Activated gamma-delta T cell (primary cell): ENCODE measurements around the gene STARD5.

Experiments used
- DNase-seq: peaks from one replicate; lab custom pipeline; 2025; lab: John Stamatoyannopoulos, UW

The STARD5 gene

DNA sequence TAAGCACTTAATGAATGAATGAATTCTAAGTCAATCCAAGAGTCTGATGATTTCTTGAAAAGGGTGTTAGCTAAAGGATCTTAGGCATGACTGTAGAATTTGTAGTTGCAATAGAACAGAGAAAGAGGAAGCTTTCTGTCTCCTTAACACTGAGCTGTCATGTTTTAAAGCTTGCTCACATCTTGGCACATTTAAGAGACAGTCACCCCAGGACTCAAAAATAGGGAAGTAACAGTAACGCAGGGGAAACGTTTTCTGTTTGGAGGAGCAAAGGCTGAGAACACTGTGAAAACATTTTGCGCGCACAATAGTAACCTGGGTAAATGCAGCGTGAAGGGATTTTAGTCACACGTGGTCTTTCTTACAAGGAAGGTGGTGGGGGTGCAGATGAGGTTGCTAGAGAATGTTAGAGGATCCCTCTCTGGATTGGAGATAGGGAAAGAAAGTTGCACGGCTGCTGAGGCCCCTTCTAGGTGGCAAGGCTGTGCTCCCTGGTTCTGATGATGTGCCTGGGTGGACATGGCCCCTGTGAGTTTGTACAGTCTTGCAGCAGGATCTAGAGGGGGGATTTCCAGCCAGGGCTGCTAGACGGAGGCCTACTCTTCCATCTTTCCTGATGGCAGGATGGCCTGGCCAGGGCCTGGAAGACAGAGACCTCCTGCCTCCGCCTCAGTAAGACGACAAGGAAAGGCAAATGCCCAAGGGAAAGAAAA lies 12.0 kb downstream of the STARD5 start:
- DNase-seq = no peak

DNA sequence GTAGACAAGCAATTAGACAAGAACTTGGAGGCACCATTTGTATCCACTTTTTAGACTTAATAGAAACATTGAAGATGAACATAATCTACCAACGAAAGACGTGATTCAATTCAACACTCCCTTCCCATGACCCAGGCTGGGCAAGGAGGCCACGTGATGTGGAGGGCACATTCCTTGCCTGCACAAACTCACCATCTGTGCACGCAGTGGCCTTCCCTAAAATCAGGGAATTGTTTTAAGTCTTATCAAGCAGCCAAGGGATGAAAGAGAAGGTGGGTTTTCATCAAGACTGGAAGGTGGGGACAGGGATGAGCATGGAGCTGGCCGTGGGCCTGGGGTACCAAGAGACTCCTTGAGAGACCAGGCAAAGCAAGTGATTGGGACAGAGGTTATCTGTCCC lies 13.5 kb downstream of the STARD5 start:
- no peak for DNase-seq

DNA sequence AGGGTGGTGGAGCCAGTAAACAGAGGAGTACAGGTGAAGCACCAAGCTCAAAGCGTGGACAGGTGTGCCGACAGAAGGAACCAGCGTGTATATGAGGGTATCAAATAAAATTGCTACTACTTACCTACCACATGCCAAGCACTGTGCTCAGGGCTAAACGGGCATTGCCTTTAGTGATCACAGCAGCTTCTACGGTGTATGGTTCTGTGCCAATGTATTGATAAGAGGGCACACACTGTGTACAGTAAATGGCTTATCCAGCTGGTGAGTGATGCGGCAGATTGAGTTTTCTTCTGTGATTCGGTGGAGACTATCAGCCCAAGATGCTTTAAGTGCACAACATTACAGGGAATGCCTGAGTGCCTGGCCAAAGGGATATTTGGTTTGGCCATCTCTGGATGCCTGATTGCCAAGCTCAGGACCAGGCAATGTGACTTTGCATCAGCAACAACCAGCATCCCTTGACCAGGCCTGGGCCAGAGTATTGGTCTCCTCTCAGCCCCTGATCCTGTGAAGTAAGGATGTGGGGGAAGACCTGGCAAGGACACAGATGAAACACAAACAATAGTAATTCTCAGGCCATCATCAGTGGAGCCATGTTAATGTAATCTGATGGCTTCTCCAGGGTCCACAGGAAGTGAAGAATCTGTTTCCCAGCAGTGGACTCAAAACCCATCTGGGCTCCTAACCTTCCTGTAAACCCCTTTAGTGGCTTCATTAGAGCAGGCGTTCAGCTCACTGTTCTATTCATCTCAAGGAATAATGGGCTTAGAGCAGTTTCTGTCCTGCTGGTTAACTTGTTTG lies 14.1 kb downstream of the STARD5 start:
- DNase-seq = no peak

DNA sequence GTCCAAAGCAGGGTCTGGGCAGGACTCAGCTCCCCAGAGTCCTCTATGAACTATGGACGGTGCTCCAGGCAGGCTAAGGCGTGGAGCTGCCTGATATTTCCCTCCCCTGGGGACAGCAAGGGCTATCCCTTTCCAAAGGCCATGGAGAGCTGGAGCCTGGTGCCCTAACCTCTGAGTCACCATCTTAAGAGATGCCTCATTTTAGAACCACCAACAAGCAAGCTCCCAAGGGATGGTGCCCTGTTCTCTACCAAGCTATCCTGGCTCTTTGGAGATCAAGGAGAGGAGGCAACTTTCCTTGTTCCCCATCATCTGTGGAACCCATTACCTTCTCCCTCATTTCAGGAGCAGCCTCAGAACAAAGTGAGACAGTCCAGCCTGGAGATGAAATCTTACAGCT lies 15.7 kb downstream of the STARD5 start:
- DNase-seq = no peak

DNA sequence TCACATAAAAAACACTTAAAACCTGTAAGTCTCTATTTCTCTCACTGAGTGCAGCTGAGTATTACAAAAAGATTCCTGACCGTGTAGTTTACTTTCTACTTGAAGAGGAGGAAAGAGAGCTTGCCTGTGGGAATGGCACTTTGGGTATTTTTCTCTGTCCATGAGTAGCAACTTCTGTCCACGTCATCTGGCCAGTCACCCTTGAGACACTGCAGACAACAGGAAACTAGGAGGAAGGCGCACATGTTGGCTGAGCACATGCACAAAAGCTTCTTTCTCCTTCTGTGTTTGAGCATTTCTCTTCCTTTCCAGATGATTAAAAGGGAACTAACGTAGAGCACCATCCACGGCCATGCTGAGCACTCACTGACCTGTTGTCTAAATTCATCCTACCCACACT lies 19.7 kb downstream of the STARD5 start:
- DNase-seq = no peak

DNA sequence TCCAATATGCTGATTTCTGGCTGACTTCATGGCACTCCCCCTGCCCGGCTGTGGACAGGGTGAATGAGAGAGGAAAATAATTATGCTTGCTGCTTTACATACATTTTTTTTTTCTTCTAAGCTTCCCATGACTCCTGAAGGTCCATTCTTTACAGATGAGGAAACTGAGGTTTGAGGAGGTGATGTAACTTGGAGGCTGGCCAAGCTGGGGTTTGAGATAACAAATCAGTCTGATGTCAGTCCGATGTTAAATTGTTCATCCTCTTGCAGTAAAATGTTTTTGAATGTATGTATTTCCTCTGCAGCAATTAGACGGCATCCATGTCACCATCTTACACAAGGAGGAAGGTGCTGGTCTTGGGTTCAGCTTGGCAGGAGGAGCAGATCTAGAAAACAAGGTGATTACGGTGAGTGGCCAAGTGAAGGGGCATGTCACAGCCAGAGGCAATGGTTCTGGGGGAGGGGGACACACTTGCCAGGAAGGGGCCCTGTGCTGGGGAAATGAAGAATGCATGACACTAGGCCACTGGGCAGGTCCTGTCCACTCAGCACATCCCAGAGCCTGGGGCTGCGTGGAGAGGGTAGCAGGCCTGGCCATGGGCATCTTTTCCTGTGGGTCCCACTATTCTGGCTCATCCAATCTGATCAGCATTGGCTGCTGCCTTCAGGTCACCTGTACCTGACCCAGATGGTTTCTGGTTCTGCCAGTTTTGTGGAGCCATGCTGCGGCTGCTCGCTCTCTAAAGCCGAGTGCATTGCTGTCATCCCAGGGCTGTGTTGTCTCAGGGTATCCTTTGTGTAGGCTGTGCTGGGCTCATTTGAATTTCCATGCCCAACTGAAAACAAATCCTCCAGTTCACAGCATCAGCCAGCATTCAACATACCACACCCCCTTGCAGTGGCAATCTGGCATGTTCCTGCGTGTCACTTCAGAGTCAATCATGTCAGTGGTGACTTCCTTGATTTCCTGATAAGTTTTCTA lies 20.4 kb downstream of the STARD5 start:
- no peak for DNase-seq

DNA sequence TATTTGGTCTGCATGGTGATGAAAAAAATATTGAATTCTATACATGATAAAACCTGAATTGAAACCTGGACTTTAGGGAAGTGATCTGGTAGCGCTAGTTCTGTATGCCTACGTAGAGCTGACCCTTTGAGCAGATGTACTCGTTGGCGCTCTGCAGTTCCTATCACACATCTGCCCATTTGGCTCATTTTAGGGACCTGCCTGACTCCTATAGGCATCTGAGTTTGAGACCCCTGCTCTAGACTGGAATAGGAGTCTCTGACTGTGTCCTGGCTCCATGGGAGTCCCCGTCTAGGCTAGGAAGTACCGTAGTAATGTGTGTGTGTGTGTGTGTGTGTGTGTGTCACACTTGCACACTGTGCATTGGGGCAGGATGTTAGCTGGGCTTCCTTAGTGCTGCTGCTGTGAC lies 21.2 kb downstream of the STARD5 start:
- no peak for DNase-seq

DNA sequence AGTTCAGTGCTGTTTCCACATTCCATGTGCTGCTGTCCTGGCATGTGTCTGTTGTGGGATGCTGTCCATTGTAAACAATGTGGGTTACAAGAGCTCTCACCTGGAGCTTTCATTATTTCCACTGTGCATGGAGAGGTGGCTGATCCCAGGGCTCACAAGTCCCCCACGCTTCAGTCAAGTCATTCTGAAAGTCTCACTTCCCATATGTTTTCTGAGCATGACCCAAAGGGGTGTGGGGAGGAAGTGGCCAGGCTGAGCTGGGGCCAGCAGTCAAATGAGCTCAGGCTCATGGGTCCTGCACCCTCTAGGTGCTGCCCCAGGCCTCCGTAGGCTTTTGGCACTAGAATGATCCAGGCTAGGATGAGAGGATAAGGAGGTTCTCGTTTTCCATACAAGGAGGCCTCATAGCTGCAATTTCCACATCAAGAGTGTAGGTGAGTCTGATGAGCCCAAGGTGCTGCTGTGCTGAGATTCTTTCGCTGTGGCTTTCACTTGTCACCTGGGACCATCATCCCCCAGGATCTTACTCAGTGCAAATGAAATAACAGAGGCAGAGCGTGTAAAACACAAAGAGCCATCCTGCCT lies 22.0 kb downstream of the STARD5 start:
- no peak for DNase-seq

DNA sequence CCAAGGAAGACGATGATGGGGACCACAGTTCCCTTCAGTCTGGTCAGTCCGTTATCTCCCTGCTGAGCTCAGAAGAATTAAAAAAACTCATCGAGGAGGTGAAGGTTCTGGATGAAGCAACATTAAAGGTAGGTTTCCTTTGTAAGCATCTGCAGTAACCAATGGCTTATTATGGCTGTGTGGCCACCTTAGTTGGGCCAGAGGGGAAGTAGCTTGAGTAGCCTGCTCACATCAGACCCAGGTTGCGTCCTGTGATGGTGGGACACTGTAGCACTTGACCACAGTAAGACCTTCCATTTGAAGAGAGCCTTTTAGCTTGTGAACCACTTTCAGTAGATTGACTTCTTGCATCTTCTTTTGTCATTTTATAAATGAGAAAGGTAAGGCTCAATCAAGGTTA lies 22.6 kb downstream of the STARD5 start:
- no peak for DNase-seq

DNA sequence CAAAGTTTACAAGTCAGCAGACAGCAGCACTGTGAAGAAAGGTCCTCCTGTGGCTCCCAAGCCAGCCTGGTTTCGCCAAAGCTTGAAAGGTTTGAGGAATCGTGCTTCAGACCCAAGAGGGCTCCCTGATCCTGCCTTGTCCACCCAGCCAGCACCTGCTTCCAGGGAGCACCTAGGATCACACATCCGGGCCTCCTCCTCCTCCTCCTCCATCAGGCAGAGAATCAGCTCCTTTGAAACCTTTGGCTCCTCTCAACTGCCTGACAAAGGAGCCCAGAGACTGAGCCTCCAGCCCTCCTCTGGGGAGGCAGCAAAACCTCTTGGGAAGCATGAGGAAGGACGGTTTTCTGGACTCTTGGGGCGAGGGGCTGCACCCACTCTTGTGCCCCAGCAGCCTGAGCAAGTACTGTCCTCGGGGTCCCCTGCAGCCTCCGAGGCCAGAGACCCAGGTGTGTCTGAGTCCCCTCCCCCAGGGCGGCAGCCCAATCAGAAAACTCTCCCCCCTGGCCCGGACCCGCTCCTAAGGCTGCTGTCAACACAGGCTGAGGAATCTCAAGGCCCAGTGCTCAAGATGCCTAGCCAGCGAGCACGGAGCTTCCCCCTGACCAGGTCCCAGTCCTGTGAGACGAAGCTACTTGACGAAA lies 24.2 kb downstream of the STARD5 start:
- no peak for DNase-seq

DNA sequence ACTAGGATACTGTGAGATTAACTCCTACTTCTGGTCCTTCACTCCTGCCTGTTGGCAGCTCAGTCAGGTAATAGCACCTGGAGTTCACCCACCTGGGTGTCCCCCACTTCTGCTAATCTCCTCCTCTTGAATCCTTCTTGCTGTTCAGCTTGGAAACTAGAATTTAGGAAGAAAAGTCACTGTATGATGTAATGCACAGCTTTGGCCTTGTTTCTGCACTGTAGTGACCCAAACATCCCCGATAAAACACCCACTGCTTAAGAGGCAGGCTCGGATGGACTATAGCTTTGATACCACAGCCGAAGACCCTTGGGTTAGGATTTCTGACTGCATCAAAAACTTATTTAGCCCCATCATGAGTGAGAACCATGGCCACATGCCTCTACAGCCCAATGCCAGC lies 24.8 kb downstream of the STARD5 start:
- DNase-seq = no peak

DNA sequence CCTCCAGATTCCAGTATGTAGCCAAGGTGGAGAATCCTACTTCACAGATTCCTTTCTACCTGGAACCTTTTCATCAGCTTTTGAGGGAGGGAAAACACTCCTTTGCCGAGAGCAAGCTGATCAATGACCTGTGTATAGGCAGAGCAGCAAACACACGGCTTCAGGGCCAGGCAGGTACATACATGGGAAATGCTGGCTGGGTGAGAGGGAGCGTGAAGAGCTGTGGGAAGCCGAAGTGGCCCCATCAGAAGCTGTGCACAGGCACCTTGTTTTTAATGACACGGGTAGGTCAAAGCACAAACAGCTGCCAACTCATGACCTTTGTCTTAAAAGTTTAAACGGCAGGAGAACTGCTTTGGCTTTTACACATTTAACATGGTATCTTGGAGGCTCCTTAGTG lies 25.3 kb downstream of the STARD5 start:
- no peak for DNase-seq

DNA sequence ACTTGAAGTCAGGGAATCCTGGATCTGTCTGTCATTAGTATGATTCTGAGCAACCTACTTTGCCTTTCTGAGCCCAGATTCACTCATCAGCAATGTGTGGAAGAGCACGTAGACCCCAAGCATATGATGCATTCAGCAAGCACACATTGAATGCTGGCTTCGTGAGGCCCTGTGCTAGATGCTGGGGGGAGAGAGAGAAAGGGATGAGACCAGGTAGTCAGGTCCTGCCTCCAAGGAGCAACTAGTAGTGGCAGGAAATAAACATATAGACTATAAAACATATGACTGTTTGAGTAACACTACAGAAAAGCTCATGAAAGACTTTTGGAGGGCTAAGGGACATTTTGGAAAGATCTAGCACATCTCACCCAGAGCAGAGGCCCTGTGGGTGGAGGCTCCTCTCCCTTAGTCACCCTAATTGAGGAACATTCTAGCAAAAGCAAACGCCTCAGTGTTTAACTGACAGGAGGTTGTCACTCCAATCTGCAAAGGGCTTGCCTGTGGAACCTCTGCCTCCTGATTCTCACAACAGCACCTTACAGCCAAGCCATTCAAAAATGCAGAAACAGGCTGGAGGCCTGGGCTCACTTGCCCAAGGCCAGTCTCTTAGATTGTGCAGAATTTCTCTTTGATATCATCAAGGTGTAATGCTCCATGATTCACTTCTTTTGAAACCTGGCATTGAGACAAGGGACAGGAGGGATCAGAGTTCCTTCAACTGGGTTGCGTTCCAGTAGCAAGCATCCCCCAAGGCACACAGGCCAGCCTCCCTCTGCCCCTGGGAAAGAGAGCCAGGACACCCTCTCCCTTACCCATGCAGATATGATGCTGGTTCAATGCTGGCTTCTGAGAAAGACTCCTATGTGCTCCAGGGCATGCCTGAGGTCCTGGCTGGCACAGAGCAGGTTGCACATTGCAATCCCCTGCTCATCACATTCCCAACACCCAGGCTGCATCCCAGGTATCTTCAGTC lies 26.1 kb downstream of the STARD5 start:
- no peak for DNase-seq

DNA sequence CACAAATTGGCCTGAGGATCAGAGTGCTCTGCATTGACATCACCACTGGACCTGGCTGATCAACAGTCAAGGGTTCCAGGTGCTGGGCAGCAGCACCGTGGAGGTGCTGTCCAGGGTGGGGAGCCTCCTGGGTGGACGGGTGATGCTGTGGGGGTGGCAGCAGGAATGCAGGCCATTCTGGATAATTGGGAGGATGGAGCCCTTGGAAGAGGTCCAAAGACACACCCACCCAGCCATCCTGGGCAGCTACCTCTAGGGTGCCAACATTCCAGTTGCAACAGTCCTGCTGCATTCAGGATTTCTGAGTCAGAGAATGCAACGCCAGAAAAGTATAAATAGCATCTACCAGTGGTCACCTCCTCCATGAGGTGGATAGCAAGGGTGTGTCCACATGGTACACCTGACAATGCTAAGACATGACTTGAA lies 26.8 kb downstream of the STARD5 start:
- no peak for DNase-seq

DNA sequence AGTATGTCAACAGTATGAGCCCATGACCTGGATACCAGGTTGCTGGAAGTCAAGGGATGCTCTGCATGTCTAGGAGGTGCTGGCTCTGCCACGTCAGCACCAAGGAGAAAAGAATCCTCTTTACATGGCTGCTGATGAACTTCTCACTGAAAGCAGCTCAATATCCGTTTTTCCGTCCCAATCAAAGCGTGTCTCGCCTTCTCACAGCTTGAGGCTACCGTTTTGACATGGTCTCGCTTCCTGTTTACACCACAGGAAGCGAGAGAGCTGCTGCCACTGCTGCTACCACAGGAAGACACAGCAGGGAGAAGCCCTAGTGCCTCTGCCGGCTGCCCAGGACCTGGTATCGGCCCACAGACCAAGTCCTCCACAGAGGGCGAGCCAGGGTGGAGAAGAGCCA lies 27.3 kb downstream of the STARD5 start:
- no peak for DNase-seq

DNA sequence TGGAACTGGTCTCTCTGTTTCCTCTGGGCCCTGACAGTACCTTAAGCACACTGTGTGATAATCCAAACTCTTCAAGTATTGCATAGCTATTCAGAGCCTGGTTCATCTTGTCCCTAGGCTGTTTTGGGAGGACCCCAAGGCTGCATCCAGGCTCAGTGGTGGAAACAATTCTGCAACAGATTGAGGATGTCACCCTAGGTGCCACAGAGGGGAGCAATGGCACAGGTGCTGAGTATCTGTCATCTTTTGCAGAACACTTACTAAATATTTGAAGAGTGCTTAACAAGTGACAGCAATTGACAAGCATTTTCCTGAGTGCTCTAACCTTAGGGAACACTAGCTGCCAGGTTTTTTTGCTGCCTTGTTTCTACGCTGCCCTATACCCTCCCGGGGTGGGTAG lies 27.8 kb downstream of the STARD5 start:
- no peak for DNase-seq

DNA sequence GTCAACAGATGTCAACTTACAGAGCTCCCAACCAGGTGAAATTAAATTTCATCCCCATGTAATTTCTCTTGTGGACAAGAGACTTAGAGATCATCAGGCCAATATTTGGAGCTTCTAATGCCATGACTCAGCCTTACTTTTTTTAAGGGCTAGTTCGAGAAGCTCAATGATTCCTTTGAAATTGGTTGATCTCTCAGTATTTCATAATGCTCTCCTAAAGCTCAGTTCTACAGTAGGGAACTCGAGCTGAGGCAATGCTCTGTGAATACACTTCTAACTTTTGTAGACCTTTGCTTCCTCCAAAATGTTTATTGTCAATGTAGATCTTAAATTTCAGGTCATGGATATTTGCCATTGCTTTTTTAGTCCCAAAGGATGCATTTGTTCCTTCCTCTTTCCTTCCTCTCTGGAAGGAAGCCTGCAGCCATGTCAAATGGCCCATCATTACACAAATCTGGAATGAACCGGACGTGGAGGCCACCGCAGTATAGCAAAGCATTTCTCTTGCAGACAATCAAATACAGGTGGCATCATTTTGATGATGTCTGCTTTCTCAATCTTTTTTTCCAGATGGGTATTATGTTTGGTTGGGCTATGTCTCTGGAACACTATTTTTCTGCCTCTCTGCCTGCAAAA lies 28.3 kb downstream of the STARD5 start:
- no peak for DNase-seq

DNA sequence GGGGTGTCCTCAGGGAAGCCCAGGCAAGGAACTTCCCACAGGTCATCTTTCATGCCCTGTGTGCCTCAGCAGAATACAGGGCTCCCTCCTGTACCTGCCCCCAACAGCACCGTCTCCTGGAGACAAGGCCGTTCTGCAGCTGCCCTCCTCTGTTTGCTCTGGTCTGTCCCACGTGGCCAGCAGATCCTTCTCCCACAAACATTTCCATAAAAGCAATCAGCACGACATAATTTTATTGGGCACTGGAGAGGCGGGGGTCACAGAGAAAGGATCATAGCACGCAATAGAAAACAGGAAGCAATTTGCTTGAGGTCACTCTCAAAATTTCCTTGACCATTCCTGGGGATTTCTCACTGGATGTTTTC lies 29.4 kb downstream of the STARD5 start:
- no peak for DNase-seq

DNA sequence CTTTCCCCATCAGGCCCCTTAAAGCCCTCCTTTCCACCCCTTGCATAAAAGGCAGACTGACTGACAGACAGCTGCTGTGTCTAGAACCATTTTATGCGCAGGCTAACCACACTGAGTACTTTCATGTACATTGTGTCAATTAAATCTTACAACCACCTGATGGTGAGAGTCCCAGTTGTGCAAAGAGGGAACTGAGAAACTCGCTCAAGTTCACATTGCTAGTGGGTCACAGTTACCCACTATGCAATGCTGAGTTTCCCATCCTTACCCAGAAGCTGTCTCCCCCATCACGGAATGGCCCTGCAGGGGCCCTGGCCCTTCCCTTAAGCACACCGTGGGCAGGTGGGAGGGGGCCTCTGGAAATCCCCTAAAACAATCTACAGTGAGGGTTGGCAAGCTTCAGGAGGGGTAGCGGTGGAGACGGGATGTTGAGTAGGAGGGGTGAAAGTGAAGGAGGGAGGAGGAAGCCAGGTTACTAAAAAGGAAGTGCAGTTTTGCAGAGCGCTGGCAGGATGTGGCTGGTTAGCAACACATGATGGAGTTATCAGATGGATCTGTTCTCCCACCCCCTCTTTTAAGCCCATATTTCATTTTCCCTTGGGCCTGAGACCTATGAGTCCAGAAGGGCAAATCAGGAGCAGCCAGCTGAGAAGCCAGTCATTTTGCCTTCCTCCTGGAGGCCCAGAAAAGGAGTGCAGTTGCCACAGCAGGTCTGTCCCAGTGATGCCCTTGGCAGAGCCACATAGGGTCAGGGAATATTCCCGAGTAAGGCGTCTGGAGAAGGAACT lies 30.0 kb downstream of the STARD5 start:
- DNase-seq = no peak
